Cardiac muscle cell (in vitro differentiated cells and primary cell): ENCODE measurements around the gene ACO2. TPM values are rescaled to one million over a fixed set of nuclear protein-coding genes. Genes with fewer than 3 reads are reported as not detected.

Source experiments
- DNase-seq, 2 donors: peaks; one replicate each; pipeline versions ENCODE4 v3.0.0 to v3.0.0-alpha.2; 2010 to 2017; ENCODE audit warnings: low read depth in 1 of 2, low spot score in 1 of 2
- H3K27ac ChIP-seq: fragments of 200-600 bp; sonication (generic); 2 replicates; pipeline ENCODE4 v1.5.1; 2016
- H3K27me3 ChIP-seq: fragments of 200-600 bp; sonication (generic); 2 replicates; pipeline ENCODE4 v1.6.0; 2016; ENCODE audit warnings: control low read depth
- H3K36me3 ChIP-seq: fragments of 200-600 bp; sonication (generic); 2 replicates; pipeline ENCODE4 v1.5.1; 2016; ENCODE audit warnings: control low read depth
- H3K4me1 ChIP-seq: fragments of 200-600 bp; sonication (generic); 2 replicates; pipeline ENCODE4 v1.8.1; 2017; ENCODE audit warnings: low read depth, mild to moderate bottlenecking, mixed run types
- H3K4me3 ChIP-seq: fragments of 200-600 bp; sonication (generic); 2 replicates; pipeline ENCODE4 v1.5.1; 2016; ENCODE audit warnings: mild to moderate bottlenecking
- H3K9me3 ChIP-seq: fragments of 200-600 bp; sonication (generic); 2 replicates; pipeline ENCODE4 v1.5.1; 2017; ENCODE audit warnings: low read depth, mild to moderate bottlenecking, control low read depth
- polyA plus RNA-seq: library from polyadenylated mRNA; unstranded; fragments of >200 nt; fragmentation: Nextera tagmentation; extraction: Ambion mirVana; gene quantifications from 2 replicates; pipeline ENCODE4 v1.2.1, GENCODE V29; 2016
- total RNA-seq: library from RNA; depleted of rRNA; stranded (reverse); fragments of >200 nt; gene quantifications from 2 replicates; pipeline ENCODE4 v1.2.3, GENCODE V29; 2016
- TF ChIP-seq, protein P1 (sequence below): IDR thresholded peaks from 2 replicates; pipeline ENCODE4 v1.5.1; 2012; ENCODE audit warnings: low read depth, mild to moderate bottlenecking, low read length

ACO2 gene
- total and polyA plus RNA-seq, 2 experiments from 2014 or later: 183 to 328 TPM

DNA sequence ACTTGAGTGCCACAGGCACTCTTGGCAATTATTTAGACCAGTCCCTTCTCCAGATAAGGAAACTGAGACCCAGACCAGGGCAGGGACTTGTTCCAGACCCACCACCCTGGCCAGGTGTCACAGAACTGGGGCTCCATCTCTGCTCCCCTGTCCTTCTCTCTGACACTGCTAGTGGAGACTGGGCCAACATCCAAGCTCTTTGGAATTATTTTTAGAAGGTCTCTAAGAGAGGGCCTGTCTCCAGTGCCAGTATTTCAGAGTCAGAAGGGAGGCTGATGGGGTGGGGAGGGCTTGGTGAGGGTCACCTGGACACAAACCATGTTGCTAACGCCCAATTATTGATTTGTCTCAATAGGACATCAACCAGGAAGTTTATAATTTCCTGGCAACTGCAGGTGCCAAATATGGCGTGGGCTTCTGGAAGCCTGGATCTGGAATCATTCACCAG, 42.6 kb downstream of the ACO2 start:
- H3K9me3 ChIP-seq: no peaks in the 10 kb centered on the region
- peaks cover 29% of the 10 kb centered on the region for H3K36me3 ChIP-seq
- peaks cover 25% of the 10 kb centered on the region for H3K4me1 ChIP-seq
- peak overlapping the region; percentile 88 for H3K27ac ChIP-seq
- H3K27me3 ChIP-seq: no peaks in the 10 kb centered on the region
- no peak for DNase-seq
- H3K4me3 ChIP-seq: no peak overlapping the region
- TF ChIP-seq, protein P1, sequence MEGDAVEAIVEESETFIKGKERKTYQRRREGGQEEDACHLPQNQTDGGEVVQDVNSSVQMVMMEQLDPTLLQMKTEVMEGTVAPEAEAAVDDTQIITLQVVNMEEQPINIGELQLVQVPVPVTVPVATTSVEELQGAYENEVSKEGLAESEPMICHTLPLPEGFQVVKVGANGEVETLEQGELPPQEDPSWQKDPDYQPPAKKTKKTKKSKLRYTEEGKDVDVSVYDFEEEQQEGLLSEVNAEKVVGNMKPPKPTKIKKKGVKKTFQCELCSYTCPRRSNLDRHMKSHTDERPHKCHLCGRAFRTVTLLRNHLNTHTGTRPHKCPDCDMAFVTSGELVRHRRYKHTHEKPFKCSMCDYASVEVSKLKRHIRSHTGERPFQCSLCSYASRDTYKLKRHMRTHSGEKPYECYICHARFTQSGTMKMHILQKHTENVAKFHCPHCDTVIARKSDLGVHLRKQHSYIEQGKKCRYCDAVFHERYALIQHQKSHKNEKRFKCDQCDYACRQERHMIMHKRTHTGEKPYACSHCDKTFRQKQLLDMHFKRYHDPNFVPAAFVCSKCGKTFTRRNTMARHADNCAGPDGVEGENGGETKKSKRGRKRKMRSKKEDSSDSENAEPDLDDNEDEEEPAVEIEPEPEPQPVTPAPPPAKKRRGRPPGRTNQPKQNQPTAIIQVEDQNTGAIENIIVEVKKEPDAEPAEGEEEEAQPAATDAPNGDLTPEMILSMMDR: no peak

DNA sequence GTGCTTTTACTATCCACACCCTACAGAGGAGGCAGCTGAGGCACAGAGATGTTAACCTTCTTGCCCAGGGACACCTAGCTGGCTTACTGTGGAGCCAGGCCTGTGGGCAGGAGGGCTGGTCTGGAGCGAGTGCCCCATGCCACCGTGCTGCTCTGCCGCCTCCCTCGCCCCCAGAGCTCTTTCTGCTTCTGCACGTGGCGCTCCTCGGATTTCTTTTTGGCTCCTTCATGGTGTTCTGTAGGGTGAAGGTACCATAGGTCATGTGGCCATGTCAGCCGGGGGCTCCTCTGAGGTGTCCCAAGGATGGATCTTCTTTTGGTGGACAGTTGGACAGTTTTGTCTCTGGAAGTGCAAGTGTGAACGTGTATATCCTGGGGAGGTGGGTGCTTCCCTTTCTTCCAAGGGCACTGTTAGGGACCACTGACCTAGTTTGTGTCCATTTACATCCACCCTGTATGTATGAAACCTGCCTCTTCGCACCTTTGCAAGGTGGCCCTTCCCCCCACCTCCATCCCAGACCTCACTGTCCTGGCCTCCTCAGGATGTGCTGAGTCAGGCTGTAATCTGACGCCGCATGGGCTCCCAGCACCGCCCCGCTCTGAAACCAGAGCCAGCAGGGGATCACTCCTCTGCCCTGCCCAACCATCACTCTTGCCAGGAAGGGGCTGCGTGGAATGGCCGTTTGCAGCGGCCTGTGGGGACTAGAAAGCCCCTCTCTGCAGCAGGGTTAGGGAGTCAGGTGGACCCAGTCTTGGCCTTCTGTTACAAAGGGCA, 43.7 kb downstream of the ACO2 start:
- Histone ChIP-seq H3K4me1 (peaks cover 25% of the 10 kb centered on the region), H3K27ac (peak overlapping the region; percentile 88), H3K27me3 (no peaks in the 10 kb centered on the region), H3K9me3 (no peaks in the 10 kb centered on the region), H3K4me3 (no peak overlapping the region), H3K36me3 (peaks cover 32% of the 10 kb centered on the region)
- TF ChIP-seq, protein P1: no peak
- peak; percentile 75 to 81 for DNase-seq

DNA sequence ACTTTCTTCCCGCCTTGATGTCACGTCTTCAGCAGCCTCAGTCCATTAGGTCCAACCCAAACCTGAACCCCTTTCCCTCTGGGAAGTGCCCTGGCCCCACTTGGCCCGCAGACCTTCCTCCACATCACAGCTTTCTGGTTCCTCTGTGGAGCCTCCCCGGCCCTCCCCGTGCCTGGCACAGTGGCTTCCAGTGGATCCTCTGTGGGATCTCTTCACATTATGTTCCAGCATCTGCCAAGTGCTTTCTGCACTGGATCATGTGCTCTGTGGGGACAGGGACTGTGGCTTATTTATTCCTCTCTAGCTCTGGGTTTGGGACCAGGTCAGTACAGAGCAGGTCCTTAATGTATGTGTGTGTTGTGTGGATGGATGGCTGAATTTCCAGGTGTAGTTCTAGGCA, 44.5 kb downstream of the ACO2 start:
- peak overlapping the region; percentile 88 for H3K27ac ChIP-seq
- H3K4me3 ChIP-seq: no peak overlapping the region
- H3K9me3 ChIP-seq: no peaks in the 10 kb centered on the region
- peaks cover 25% of the 10 kb centered on the region for H3K4me1 ChIP-seq
- no peaks in the 10 kb centered on the region for H3K27me3 ChIP-seq
- H3K36me3 ChIP-seq: peaks cover 25% of the 10 kb centered on the region
- no peak for DNase-seq
- TF ChIP-seq, protein P1: no peak

DNA sequence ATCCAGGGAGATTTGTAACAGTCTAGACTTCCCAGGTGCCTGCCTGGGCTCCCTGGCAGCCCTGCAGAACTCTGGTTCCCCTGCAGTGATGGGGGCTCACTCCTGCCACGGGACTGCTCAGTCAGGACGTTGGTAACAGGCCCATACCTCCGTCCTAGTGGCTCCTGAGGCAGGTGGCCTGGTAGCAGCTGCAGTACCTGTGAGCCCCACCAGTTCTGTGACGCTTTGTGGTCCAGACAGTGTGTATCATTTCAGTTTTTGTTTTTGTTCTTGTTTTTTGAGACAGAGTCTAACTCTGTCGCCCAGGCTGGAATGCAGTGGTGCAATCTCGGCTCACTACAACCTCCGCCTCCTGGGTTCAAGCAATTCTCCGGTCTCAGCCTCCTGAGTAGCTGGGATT, 47.5 kb downstream of the ACO2 start:
- TF ChIP-seq, protein P1: no peak
- no peak overlapping the region for H3K27ac ChIP-seq
- H3K9me3 ChIP-seq: no peaks in the 10 kb centered on the region
- H3K4me3 ChIP-seq: no peak overlapping the region
- H3K36me3 ChIP-seq: peaks cover 33% of the 10 kb centered on the region
- DNase-seq: no peak
- H3K27me3 ChIP-seq: no peaks in the 10 kb centered on the region
- H3K4me1 ChIP-seq: peaks cover 20% of the 10 kb centered on the region

DNA sequence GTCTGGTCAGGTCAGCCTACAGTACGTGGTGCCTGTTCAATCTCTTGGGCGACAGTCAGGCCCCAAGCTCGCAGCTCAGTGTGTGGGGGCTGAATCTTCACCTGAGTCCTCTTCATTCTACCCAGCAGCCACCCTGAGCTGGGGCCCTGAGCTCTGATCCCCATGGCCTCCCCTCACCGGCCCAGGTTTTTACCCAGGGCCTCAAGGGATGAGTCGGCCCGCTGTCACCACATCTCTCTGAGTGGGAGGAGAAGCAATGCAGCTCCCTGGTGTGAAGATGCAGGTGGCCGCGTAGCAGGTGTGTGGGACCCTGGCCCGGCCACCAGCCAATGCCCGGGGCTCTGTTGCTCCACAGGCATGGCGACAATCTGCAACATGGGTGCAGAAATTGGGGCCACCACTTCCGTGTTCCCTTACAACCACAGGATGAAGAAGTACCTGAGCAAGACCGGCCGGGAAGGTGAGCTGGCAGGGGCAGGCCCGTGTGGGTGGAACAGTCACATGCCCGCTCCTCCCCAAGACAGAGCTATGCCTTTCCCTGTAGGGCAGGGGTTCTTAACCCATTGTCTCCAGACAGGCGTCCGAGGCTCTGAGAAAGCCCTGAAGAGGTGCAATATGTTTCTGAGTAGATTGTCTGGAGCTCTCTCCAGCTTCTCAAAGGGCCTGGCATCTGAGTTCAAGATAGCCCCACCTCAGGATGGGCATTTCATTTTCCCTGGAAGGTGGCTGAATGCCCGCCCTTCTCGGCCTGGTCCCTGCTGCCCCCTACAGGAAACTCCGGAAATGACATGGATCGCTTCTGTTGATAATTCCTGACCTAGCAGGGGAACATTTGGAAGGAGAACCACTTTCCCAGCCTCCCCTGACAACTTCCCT, 48.5 kb downstream of the ACO2 start:
- Histone ChIP-seq H3K36me3 (peaks cover 33% of the 10 kb centered on the region), H3K4me1 (peaks cover 12% of the 10 kb centered on the region), H3K27ac (no peak overlapping the region), H3K9me3 (no peaks in the 10 kb centered on the region), H3K4me3 (no peak overlapping the region), H3K27me3 (no peaks in the 10 kb centered on the region)
- DNase-seq: peak; percentile 70
- TF ChIP-seq, protein P1: peak; percentile 91
